ENCODE data around the gene KRTAP3-2. TPM values are rescaled to one million over a fixed set of nuclear protein-coding genes. Genes with fewer than 3 reads are reported as not detected.

KRTAP3-2 gene
- total and polyA plus RNA-seq, 2 experiments from 2014 or later = not detected

- no peak overlapping the region for H3K9ac ChIP-seq
- no peak overlapping the region for H3K27ac ChIP-seq
- in situ Hi-C loops (cut with MboI) = no loop called here
- peaks cover 16% of the 10 kb centered on the region for H3K4me1 ChIP-seq (ENCODE audit: insufficient read depth)
- TF ChIP-seq EZH2phosphoT487 (IDR thresholded peaks at IDR 0.05; ENCODE audit: insufficient read depth, low read depth) = no peak
- no peak for TF ChIP-seq EZH2 (IDR thresholded peaks at IDR 0.05; ENCODE audit: insufficient read depth, poor library complexity, severe bottlenecking)
- H3K36me3 ChIP-seq (ENCODE audit: low read depth) = no peaks in the 10 kb centered on the region
- H2AFZ ChIP-seq = no peak overlapping the region
- H3F3A ChIP-seq (ENCODE audit: insufficient read depth) = peaks cover 28% of the 10 kb centered on the region
- DNase-seq = no peak
- no peaks in the 10 kb centered on the region for H3K9me2 ChIP-seq (ENCODE audit: insufficient read depth)
- WGBS, 2 experiments (ENCODE audit: low coverage in 1 of 2, low lambda C conversion rate in 2 of 2, missing lambda C conversion rate in 2 of 2) = 94 to 100% methylated on average over 1 of the region's 1 CpG
- H3K9me3 ChIP-seq (ENCODE audit: low read depth) = no peaks in the 10 kb centered on the region
- no peaks in the 10 kb centered on the region for H4K20me1 ChIP-seq (ENCODE audit: insufficient read depth)
- H3K4me2 ChIP-seq (ENCODE audit: unreplicated experiment) = no peak overlapping the region
- no peaks in the 10 kb centered on the region for H3K27me3 ChIP-seq (replicated peaks; ENCODE audit: insufficient read depth)
- no peak overlapping the region for H3K4me3 ChIP-seq
- H3K79me2 ChIP-seq (ENCODE audit: insufficient read depth) = no peaks in the 10 kb centered on the region
Measured at GRCh38 chr17:41009936-41010335, 10.2 kb upstream of the KRTAP3-2 start.

GRCh38 chr17:41009301-41009760, 9.6 kb upstream of the KRTAP3-2 start:
- Histone ChIP-seq H3K9me2 (ENCODE audit: insufficient read depth) (no peaks in the 10 kb centered on the region), H3K79me2 (ENCODE audit: insufficient read depth) (no peaks in the 10 kb centered on the region), H3K9me3 (ENCODE audit: low read depth) (no peaks in the 10 kb centered on the region), H2AFZ (no peak overlapping the region), H3K36me3 (ENCODE audit: low read depth) (no peaks in the 10 kb centered on the region), H3K4me1 (ENCODE audit: insufficient read depth) (peaks cover 16% of the 10 kb centered on the region), H3K9ac (no peak overlapping the region), H3K27ac (no peak overlapping the region), H3K4me2 (ENCODE audit: unreplicated experiment) (no peak overlapping the region), H3F3A (ENCODE audit: insufficient read depth) (peaks cover 23% of the 10 kb centered on the region), H3K27me3 (replicated peaks; ENCODE audit: insufficient read depth) (no peaks in the 10 kb centered on the region), H3K4me3 (no peak overlapping the region), H4K20me1 (ENCODE audit: insufficient read depth) (no peaks in the 10 kb centered on the region)
- TF ChIP-seq EZH2 (IDR thresholded peaks at IDR 0.05; ENCODE audit: insufficient read depth, poor library complexity, severe bottlenecking) (no peak), EZH2phosphoT487 (IDR thresholded peaks at IDR 0.05; ENCODE audit: insufficient read depth, low read depth) (no peak)
- DNase-seq = no peak
- in situ Hi-C loops (cut with MboI) = no loop called here
- 77 to 82% methylated on average over 4 of the region's 4 CpGs for WGBS, 2 experiments (ENCODE audit: low coverage in 1 of 2, low lambda C conversion rate in 2 of 2, missing lambda C conversion rate in 2 of 2)

- H3K79me2 ChIP-seq (ENCODE audit: insufficient read depth) = no peaks in the 10 kb centered on the region
- no peak for DNase-seq
- H4K20me1 ChIP-seq (ENCODE audit: insufficient read depth) = no peaks in the 10 kb centered on the region
- no peak within 1 kb of the TSS for H3K27ac ChIP-seq
- H3K9me2 ChIP-seq (ENCODE audit: insufficient read depth) = no peaks in the 10 kb centered on the region
- no peak for TF ChIP-seq EZH2 (IDR thresholded peaks at IDR 0.05; ENCODE audit: insufficient read depth, poor library complexity, severe bottlenecking)
- TF ChIP-seq EZH2phosphoT487 (IDR thresholded peaks at IDR 0.05; ENCODE audit: insufficient read depth, low read depth) = no peak
- no peak within 1 kb of the TSS for H3K9ac ChIP-seq
- no peak within 1 kb of the TSS for H3K4me3 ChIP-seq
- peaks cover 19% of the 10 kb centered on the region for H3F3A ChIP-seq (ENCODE audit: insufficient read depth)
- WGBS, 2 experiments (ENCODE audit: low coverage in 1 of 2, low lambda C conversion rate in 2 of 2, missing lambda C conversion rate in 2 of 2) = 90% methylated on average over 7 to 8 of the region's 8 CpGs
- peaks cover 12% of the 10 kb centered on the region for H3K4me1 ChIP-seq (ENCODE audit: insufficient read depth)
- no peak within 1 kb of the TSS for H3K4me2 ChIP-seq (ENCODE audit: unreplicated experiment)
- no peak within 1 kb of the TSS for H2AFZ ChIP-seq
- no peaks in the 10 kb centered on the region for H3K27me3 ChIP-seq (replicated peaks; ENCODE audit: insufficient read depth)
- in situ Hi-C loops (cut with MboI) = no loop called here
- no peaks in the 10 kb centered on the region for H3K9me3 ChIP-seq (ENCODE audit: low read depth)
- no peaks in the 10 kb centered on the region for H3K36me3 ChIP-seq (ENCODE audit: low read depth)
Measured at GRCh38 chr17:41008811-41009210, 9.1 kb upstream of the KRTAP3-2 start, which contains the start of gene KRTAP3-1. TSS of gene KRTAP3-1 (minus strand) at chr17:41009128. CDS start at chr17:41009074, 54 bp downstream.

- in situ Hi-C loops (cut with MboI) = no loop called here
- Histone ChIP-seq H3K27me3 (replicated peaks; ENCODE audit: insufficient read depth) (no peaks in the 10 kb centered on the region), H3K36me3 (ENCODE audit: low read depth) (no peaks in the 10 kb centered on the region), H3K4me2 (ENCODE audit: unreplicated experiment) (no peak overlapping the region), H3K27ac (no peak overlapping the region), H3K4me3 (no peak overlapping the region), H4K20me1 (ENCODE audit: insufficient read depth) (no peaks in the 10 kb centered on the region), H2AFZ (no peak overlapping the region), H3K9me3 (ENCODE audit: low read depth) (no peaks in the 10 kb centered on the region), H3F3A (ENCODE audit: insufficient read depth) (no peaks in the 10 kb centered on the region), H3K9ac (no peak overlapping the region), H3K4me1 (ENCODE audit: insufficient read depth) (peaks cover 9% of the 10 kb centered on the region; the same call in 1 of the 2 replicates), H3K79me2 (ENCODE audit: insufficient read depth) (no peaks in the 10 kb centered on the region), H3K9me2 (ENCODE audit: insufficient read depth) (no peaks in the 10 kb centered on the region)
- TF ChIP-seq EZH2phosphoT487 (IDR thresholded peaks at IDR 0.05; ENCODE audit: insufficient read depth, low read depth) = no peak
- TF ChIP-seq EZH2 (IDR thresholded peaks at IDR 0.05; ENCODE audit: insufficient read depth, poor library complexity, severe bottlenecking) = no peak
- no peak for DNase-seq
- WGBS, 2 experiments (ENCODE audit: low coverage in 1 of 2, low lambda C conversion rate in 2 of 2, missing lambda C conversion rate in 2 of 2) = 94 to 100% methylated on average over 3 of the region's 3 CpGs
Measured at GRCh38 chr17:41004397-41004796, 4.7 kb upstream of the KRTAP3-2 start.

GRCh38 chr17:41003926-41004325, 4.2 kb upstream of the KRTAP3-2 start:
- no peak overlapping the region for H3K4me3 ChIP-seq
- no peak overlapping the region for H2AFZ ChIP-seq
- 75 to 80% methylated on average over 4 of the region's 4 CpGs for WGBS, 2 experiments (ENCODE audit: low coverage in 1 of 2, low lambda C conversion rate in 2 of 2, missing lambda C conversion rate in 2 of 2)
- no peaks in the 10 kb centered on the region for H3K36me3 ChIP-seq (ENCODE audit: low read depth)
- in situ Hi-C loops (cut with MboI) = no loop called here
- DNase-seq = no peak
- no peak for TF ChIP-seq EZH2 (IDR thresholded peaks at IDR 0.05; ENCODE audit: insufficient read depth, poor library complexity, severe bottlenecking)
- no peak for TF ChIP-seq EZH2phosphoT487 (IDR thresholded peaks at IDR 0.05; ENCODE audit: insufficient read depth, low read depth)
- no peaks in the 10 kb centered on the region for H3K9me2 ChIP-seq (ENCODE audit: insufficient read depth)
- H3K9me3 ChIP-seq (ENCODE audit: low read depth) = no peaks in the 10 kb centered on the region
- H3K27ac ChIP-seq = no peak overlapping the region
- no peaks in the 10 kb centered on the region for H3K27me3 ChIP-seq (replicated peaks; ENCODE audit: insufficient read depth)
- no peaks in the 10 kb centered on the region for H4K20me1 ChIP-seq (ENCODE audit: insufficient read depth)
- H3K4me2 ChIP-seq (ENCODE audit: unreplicated experiment) = no peak overlapping the region
- H3K79me2 ChIP-seq (ENCODE audit: insufficient read depth) = no peaks in the 10 kb centered on the region
- no peaks in the 10 kb centered on the region for H3F3A ChIP-seq (ENCODE audit: insufficient read depth)
- peaks cover 9% of the 10 kb centered on the region; the same call in 1 of the 2 replicates for H3K4me1 ChIP-seq (ENCODE audit: insufficient read depth)
- no peak overlapping the region for H3K9ac ChIP-seq

Data from GM23248 (cell line).